IPS-15b (cell line): Measurements from ENCODE around the gene UCK2.

Source experiments
- H3K27me3 ChIP-seq: one replicate; pipeline ENCODE4 v1.6.1; 2013; ENCODE audit warnings: low read length; ENCODE audit not compliant: control insufficient read depth, insufficient read depth
- H3K36me3 ChIP-seq: one replicate; pipeline ENCODE4 v1.6.1; 2013; ENCODE audit warnings: low read length; ENCODE audit not compliant: control insufficient read depth, insufficient read depth
- H3K4me1 ChIP-seq: one replicate; pipeline ENCODE4 v1.6.1; 2013; ENCODE audit warnings: mild to moderate bottlenecking, low read length; ENCODE audit not compliant: control insufficient read depth, insufficient read depth
- H3K4me3 ChIP-seq: one replicate; pipeline ENCODE4 v1.5.1; 2013; ENCODE audit warnings: low read depth, low read length
- H3K9ac ChIP-seq: one replicate; pipeline ENCODE4 v1.6.1; 2013; ENCODE audit warnings: low read depth, mild to moderate bottlenecking, low read length
- H3K9me3 ChIP-seq: one replicate; pipeline ENCODE4 v1.6.1; 2013; ENCODE audit warnings: mild to moderate bottlenecking, low read length; ENCODE audit not compliant: control insufficient read depth, insufficient read depth

UCK2 gene

DNA sequence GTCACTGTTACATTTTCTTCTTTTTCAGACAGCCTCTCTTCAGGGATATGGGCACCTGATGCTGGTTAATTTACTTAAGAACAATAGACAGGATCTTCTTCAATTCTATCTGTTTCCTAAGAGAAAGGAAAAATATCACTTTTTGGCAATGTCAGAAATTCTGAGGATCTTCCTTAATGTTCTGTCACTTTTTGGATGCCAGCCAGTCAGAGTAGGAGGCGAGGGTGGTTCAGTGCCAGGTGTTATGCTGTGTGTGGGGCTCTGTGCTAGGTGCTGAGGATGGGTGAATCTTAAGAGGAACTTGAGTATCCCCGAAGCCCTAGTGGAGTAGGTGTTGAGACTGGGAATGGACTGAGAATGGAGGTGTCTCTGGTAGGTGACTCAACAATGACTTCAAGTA is 133.5 kb downstream of the UCK2 start:
- no peaks in the 10 kb centered on the region for H3K36me3 ChIP-seq
- H3K27me3 ChIP-seq = no peaks in the 10 kb centered on the region
- no peak overlapping the region for H3K4me3 ChIP-seq
- no peak overlapping the region for H3K9ac ChIP-seq
- no peaks in the 10 kb centered on the region for H3K9me3 ChIP-seq
- no peaks in the 10 kb centered on the region for H3K4me1 ChIP-seq
